Measurements from ENCODE around the gene LDB3. TPM values are rescaled to one million over a fixed set of nuclear protein-coding genes. Genes with fewer than 3 reads are reported as not detected.
"Not testable (repeated sequence)": the region's sequence is repeated elsewhere in the genome, so short reads cannot be mapped to it uniquely, and the experiment has no call there.

LDB3 gene, protein sequence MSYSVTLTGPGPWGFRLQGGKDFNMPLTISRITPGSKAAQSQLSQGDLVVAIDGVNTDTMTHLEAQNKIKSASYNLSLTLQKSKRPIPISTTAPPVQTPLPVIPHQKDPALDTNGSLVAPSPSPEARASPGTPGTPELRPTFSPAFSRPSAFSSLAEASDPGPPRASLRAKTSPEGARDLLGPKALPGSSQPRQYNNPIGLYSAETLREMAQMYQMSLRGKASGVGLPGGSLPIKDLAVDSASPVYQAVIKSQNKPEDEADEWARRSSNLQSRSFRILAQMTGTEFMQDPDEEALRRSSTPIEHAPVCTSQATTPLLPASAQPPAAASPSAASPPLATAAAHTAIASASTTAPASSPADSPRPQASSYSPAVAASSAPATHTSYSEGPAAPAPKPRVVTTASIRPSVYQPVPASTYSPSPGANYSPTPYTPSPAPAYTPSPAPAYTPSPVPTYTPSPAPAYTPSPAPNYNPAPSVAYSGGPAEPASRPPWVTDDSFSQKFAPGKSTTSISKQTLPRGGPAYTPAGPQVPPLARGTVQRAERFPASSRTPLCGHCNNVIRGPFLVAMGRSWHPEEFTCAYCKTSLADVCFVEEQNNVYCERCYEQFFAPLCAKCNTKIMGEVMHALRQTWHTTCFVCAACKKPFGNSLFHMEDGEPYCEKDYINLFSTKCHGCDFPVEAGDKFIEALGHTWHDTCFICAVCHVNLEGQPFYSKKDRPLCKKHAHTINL
- 0.03 and 0.17 TPM in 2 replicates for total RNA-seq (2014; rRNA removed; shearing (Covaris generic); ENCODE audit: low replicate concordance)

DNA sequence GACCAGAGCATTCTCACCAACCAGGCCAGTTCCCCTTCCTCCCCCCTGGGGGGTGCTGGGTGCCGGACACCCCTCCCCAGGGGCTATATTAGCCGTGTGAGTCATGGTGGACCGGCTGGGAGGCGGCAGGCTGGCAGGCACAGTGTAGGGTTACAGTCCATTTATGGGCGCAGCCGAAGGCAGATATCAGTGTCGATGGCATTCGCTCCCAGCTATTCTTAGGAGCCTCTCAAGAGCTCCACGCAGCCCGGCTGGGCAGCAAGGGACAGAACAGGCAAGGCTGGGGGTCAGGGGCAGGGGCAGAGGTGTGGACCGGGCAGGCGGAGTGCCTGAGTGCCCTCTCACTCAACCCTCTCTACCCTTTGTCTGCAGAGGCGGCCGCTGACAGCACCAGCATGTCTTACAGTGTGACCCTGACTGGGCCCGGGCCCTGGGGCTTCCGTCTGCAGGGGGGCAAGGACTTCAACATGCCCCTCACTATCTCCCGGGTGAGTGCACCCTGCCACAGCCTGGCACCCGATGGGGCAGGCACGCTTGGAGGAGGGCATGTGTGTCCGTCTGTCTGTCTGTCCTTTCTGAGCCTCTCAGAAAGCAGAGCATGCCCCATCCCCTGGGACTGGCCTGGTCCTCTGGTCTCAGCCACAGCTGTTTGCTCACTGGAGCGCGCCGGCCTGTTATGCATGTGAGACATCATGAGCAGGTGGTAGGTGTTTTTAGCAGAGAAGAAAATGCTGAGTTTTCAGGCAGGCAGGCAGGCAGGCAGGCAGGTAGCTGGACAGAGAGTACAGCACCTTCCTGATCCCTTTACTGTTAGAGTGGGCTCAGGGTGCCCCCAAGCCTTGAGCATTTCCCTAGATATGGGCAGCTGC lies at the start of gene LDB3:
Gene LDB3, plus strand, starts transcription at position 215 of the 869 bp plus-strand sequence. Its CDS starts 181 bp downstream, at position 396.
- DNase-seq (ENCODE audit: low read depth), result no peak
- in situ Hi-C loops (cut with HindIII; ENCODE audit: low pct_unique_long_range_greater_than_20kb, low sequenced_read_pairs), result no loop called here

DNA sequence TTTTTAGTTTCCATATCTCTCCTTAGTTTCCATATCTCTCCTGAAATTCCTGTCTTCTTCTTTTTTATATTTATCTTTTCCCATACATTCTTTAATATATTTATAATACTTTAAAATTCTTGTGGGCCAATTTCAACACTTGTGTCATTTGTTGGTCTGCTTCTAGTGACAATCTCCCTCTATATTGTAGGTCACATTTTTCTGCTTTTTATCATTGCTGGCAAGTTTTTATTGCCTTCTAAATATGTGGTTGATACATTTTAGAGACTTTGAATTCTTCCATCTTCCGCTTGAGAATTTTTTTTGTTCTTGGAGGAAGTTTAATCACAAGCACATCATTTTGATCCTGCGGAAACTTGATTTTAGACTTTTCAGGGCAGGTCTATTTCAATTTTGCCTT lies 40.0 kb upstream of the LDB3 start:
- in situ Hi-C loops (cut with HindIII; ENCODE audit: low pct_unique_long_range_greater_than_20kb, low sequenced_read_pairs), result no loop called here
- no peak for DNase-seq (ENCODE audit: low read depth)

DNA sequence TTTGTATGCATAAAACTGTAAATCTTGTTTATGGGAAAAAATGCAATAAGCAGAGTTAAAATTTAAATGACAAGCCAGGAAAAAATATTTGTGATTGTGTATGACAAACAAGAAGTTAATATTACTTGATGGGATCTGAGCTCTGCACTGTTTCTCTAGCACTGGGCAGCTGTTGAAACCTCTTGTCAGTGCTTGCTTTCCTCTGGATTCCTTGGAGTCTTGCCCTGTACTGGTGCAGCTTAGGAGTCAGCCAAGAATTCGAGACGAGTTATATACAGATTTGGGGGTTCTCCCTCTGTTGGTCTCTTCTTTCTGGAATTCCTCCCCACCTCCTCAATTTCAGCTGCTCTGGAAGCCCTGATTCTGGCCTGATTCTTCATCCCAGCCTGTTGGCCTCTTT lies 38.2 kb upstream of the LDB3 start:
- DNase-seq (ENCODE audit: low read depth), result no peak
- in situ Hi-C loops (cut with HindIII; ENCODE audit: low pct_unique_long_range_greater_than_20kb, low sequenced_read_pairs), result no loop called here

DNA sequence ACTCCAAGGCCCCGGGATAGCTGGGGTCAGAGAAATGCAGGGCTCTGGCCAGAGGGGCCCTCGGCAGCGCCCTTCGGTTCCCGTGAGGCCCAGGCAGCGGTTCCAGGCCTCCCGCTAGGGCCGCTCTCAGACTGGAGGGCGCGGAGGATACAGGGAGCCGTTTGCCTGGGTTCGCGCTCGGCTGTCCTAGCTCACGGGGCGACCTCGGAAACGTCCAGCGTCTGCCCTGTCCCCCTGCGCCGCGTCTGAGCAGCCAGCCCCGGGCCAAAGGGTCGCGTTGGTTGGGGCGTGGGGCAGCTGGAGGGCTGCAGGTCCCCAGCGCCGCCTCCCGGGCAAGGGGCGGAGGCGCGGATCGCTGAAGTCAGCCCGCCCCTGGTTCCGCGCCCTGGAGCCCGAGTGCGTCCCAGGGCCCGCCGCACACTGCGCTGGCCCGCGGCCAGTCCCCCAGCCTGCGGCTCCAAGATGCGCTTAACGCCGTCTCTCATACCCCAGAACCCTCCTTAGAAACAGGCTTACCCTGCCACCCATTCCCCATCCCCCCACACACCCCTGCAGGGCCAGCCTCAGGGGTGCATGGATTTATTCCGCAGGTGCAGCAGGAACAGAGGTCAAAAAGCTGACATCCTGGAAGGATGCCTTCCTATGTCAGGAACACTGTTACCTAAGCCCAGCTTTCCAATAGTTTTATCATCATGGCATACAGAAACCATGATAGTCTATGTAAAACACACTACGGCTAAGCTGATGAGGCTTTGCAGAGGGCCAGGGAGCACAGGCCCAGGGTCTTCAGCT lies 36.1 kb upstream of the LDB3 start:
- in situ Hi-C loops (cut with HindIII; ENCODE audit: low pct_unique_long_range_greater_than_20kb, low sequenced_read_pairs), result no loop called here
- no peak for DNase-seq (ENCODE audit: low read depth)

DNA sequence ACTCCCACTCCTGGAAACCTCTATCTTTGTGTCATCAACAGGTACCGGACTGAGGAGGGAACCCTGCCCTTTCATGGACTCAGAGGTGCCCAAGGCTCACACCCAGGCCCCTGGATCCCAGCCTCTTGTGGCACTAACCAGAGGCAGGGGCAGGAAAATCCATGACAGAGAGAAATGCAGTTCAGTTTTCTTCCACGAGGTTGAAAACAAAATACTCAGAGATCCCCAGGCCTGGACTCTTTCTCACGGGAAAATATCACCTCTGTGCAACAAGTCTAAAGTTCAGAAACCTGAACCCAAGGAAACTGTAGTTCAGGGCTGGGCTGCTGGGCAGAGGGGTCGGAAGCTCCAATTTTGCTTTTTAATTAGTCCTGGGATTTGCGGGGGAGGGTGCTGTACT lies 35.4 kb upstream of the LDB3 start:
- no peak for DNase-seq (ENCODE audit: low read depth)
- in situ Hi-C loops (cut with HindIII; ENCODE audit: low pct_unique_long_range_greater_than_20kb, low sequenced_read_pairs), result no loop called here

DNA sequence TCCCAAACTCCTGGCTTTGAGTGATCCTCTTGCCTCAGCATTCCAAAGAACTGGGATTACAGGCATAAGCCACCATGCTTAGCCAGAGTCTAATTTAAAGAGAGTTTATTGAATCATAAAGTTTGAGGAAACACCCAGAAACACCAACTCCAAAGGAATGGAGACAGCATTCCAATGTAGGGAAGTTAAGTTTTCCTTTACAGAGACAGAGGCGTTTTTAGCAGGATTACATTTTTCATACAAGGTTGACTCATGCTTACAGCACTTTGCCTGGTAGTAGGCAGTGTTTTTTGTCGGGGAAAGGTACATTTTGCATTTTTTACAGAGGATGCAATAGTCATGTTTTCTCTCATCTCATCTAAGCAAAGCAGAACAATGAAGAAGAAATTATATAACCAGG lies 32.9 kb upstream of the LDB3 start:
- in situ Hi-C loops (cut with HindIII; ENCODE audit: low pct_unique_long_range_greater_than_20kb, low sequenced_read_pairs), result no loop called here
- no peak for DNase-seq (ENCODE audit: low read depth)

DNA sequence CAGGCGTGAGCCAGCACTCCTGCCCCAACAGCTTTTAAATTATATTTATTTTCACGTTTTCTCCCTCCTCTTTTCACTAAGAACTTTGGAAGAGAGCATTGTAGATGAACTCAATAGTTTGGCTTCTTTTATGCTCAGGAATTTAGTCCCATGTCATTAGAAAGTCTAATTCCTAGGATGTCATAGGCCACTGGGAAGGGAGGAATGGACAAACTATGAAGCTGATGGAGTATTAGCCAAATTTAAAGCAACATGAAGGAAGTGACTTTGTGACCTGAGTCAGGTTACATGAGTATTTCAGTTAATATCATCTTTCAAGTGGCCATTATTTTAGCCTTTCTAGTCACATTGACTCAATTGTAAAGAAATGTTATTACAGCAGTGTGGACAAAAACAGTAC lies 32.0 kb upstream of the LDB3 start:
- no peak for DNase-seq (ENCODE audit: low read depth)

DNA sequence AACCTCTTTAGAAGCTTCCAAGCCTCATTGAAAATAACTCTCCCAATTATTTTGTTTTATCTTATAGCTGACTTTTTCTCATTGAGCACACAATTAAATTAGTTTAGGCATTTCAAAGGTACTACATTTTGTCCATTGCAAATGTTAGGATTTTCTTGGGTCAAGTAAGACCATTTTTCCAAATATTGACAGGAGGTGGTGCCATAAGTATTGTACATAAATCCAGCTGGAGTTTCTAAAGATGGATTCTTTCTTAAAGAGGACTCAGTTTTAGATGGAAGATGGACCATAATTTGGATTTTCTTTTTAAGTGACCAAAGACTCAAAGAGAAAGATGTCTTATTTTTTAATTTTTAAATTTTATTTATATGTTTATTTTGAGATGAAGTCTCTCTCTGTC lies 26.3 kb upstream of the LDB3 start:
- in situ Hi-C loops (cut with HindIII; ENCODE audit: low pct_unique_long_range_greater_than_20kb, low sequenced_read_pairs), result no loop called here
- no peak for DNase-seq (ENCODE audit: low read depth)

More for the DNA sequence above, 32.0 kb upstream of the LDB3 start:
- in situ Hi-C loops (cut with HindIII; ENCODE audit: low pct_unique_long_range_greater_than_20kb, low sequenced_read_pairs), result no loop called here

DNA sequence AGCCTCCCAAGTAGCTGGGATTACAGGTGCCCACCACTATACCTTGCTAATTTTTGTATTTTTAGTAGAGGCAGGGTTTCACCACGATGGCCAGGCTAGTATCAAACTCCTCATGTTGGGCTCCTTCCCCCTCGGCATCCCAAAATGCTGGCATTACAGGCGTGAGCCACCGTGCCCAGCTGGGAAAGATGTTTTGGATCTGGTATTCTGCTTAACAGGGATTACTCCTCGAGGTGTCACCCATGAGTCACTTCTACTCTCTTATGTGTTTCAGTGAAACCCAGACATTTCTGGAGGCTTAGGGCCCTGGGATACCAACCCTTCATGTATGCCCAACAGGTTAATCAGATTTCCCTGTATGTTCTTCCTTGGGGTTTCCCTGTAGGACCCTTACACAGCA lies 25.8 kb upstream of the LDB3 start:
- DNase-seq (ENCODE audit: low read depth), result no peak
- in situ Hi-C loops (cut with HindIII; ENCODE audit: low pct_unique_long_range_greater_than_20kb, low sequenced_read_pairs), result no loop called here

DNA sequence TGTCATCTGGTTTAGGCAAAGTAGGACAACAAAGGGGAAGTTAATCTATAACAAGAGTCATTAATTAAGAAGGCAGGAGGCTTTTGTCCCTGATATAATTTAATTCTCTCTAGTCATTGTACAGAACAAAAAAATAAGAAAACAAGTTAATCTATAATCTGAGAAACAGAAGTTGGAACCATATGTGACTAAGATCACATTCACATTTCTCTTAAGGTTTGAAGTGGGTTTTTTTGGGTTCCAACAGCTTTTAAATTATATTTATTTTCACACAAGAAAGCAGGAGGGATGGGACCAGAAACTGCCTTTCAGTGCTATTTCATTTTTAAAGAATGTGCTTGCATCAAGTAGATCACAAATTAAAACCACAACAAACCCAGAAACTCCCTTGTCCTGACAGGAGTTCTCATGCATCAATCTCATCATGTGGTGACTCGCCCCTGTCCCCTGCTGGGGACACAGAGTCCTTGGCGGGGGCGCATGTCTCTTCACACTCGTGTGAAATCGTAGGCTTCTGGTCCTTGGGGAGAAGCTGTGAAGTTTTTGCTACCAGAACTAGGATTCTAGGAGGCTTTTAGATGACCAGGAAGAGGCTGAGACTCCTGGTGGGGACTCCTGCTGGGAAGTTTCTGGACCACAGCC lies 24.0 kb upstream of the LDB3 start:
- peak; percentile 12 for DNase-seq (ENCODE audit: low read depth)
- in situ Hi-C loops (cut with HindIII; ENCODE audit: low pct_unique_long_range_greater_than_20kb, low sequenced_read_pairs), result no loop called here

DNA sequence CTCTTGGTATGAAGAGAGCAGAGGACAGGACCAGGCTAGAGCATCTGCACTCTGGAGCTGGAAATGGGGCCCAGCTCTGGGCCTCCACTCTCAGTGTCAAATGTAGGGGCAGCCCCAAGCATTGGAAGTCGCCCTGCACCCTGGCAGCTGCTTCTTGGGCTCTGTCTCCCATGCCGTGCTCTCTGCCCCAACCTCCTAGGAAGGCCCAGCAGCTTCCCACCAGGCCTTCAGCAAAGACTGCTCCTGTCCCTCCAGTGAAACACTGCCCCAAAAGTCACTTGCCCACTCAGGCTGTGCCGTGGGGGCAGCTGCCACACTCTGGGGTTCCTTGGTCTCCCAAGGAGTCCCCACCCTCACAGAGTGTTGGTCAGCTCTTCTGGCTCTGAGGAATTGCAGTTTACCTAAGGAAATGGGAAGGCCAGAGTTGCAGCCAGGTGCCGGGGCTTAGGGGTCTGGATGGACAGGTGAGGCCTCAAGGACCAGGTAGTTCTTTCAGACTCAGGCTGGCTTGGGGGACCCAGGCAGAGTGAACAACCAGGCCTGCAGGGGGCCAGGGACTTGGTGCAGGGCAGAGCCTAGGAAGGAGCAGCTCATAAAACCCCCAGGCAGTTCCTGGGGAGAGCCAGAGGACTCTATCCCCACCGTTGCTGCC lies 23.4 kb upstream of the LDB3 start:
- DNase-seq (ENCODE audit: low read depth), result no peak
- in situ Hi-C loops (cut with HindIII; ENCODE audit: low pct_unique_long_range_greater_than_20kb, low sequenced_read_pairs), result no loop called here

DNA sequence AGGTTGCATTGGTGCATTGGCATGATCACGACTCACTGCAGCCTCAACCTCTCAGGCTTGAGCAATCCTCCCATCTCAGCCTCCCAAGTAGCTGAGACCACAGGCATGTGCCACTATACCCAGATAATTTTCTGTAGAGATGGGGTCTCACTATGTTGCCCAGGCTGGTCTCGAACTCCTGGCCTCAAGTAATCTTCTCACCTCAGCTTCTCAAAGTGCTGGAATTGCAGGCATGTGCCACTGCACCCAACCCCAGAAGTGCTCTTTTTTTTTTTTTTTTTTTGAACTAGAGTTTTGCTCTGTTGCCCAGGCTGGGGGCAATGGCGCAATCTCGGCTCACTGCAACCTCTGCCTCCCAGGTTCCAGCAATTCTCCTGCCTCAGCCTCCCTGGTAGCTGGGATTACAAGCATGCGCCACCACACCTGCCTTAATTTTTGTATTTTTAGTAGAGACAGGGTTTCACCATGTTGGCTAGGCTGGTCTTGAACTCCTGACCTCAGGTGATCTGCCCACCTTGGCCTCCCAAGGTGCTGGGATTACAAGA lies 22.6 kb upstream of the LDB3 start:
- in situ Hi-C loops (cut with HindIII; ENCODE audit: low pct_unique_long_range_greater_than_20kb, low sequenced_read_pairs), result not testable (repeated sequence)

DNA sequence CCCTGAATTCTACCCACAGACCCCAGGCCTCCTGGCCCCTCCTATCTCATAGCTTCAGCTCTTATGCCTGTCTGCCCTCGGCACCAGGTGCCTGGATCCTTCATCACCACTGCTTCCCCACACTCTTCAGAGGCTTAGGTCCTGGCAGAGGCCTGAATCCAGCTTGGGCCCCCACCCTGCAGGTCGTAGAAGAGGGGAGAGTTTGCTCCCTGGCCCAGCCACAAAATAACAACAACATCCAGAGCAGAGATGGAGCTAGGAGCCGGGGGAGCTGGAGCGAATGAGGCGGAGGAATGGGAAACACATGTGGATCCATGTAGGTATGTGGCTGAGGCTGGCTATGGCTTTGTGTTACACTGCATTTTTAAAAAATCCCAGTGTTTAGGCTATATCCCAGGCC lies 21.8 kb upstream of the LDB3 start:
- DNase-seq (ENCODE audit: low read depth), result no peak
- in situ Hi-C loops (cut with HindIII; ENCODE audit: low pct_unique_long_range_greater_than_20kb, low sequenced_read_pairs), result no loop called here

More for the DNA sequence above, 22.6 kb upstream of the LDB3 start:
- DNase-seq (ENCODE audit: low read depth), result not testable (repeated sequence)

DNA sequence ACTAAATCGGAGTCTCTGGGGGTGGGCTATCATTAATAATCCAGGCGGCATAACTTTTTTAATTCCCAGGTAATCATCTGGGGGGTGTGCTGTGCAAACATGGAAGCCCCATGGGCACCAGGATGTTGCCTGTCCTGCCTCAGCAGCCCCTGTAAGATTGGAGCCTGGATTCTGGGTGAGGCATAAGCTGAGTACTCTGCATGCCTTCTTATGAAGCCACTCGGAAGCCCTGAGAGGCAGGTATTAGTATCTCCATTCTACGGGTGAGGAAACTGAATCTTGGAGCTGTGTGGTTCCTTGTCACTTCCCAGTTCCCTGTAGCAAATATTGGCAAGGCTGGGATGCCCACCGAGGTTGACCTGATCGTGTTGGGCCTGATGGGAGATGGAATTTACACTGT lies 21.4 kb upstream of the LDB3 start:
- no peak for DNase-seq (ENCODE audit: low read depth)
- in situ Hi-C loops (cut with HindIII; ENCODE audit: low pct_unique_long_range_greater_than_20kb, low sequenced_read_pairs), result no loop called here

DNA sequence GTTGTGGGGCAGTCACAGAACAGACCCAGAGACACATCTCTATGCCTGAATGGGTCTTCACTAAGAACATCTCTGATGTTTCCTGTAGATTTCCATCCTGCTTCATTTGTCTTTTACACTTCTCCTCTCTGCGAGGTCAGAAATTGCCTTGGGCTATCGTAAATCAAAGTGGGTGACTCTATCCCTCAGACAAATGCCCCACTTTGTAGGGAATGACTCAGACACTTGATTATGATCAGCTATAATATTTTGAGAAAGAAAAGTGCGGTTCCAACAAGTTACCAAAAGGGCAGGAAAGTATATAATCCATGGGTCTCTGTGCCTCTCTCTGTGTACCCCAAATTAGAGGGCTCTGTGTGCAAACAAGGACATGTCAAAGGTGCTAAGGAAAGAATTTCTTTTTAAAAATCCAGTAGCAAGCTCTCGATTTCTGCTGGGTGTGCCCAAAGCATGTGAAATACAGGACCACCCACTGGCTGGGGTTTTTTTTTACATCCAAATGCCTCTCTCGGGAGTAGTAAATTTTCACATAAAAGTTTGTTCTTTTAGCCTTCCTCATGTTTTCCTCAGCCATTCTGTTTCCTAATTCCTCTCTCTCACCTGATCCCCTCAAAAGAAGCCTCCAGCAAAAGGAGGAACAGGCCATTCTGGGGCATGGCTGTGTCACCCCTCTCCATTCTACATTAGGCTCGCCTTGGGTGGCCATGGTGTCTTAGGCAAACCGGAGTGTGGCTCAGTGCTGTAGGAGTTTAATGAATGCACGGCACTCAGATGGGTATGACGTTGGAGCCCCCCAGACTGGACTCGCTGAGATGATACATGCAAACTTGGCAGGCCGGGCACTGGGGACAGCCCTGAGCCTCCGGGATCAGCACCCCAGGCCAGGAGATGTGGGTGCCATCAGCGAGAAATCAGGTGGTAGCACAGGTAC lies 20.3 kb upstream of the LDB3 start:
- in situ Hi-C loops (cut with HindIII; ENCODE audit: low pct_unique_long_range_greater_than_20kb, low sequenced_read_pairs), result no loop called here
- DNase-seq (ENCODE audit: low read depth), result peak; percentile 66
